ENCODE measurements around the gene KRTAP12-1. TPM values are rescaled to one million over a fixed set of nuclear protein-coding genes. Genes with fewer than 3 reads are reported as not detected.

The KRTAP12-1 gene
- total RNA-seq (not detected), polyA plus RNA-seq (not detected)
- long read RNA-seq, donor 1 = 0 reads
- long read RNA-seq, donor 2 = 0 reads

DNA sequence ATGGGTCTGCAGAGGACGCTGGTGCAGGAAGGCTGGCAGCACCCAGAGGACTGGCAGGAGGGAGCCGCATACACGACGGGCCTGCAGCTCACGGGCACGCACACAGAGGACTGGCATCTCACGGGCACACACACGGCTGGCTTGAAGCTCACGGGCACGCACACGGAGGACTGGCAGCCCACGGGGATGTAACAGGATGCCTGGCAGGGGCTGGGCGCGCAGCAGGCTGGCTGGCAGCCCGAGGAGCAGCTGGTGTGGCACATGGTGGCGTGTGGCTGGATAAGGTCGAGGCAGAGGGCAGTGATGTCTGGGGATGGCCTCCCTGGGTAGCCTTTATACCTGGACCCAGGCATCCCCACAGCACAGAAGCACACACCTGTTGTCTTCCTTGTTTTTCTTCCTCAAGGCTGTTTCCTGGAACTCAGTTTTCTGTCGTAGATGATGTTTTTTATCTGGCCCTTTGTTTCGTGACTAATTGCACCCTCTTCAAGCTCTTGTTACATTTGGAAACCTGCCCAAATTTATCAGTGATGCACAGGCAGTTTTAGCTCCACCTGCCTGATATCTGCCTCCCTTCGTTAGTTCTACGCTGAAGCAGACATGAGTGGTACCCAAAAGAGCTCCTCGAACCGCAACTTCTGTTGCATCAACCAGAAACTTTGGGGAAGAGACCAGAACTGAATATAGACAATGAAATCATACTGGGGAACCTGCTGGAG is at the start of gene KRTAP12-1:
Gene KRTAP12-1, minus strand, starts transcription at position 303 of the 719 bp plus-strand sequence. Its CDS starts 40 bp downstream, at position 263.
- H3K36me3 ChIP-seq (ENCODE audit: insufficient read depth in 1 of 2, low read depth in 1 of 2) = no peaks in the 10 kb centered on the region
- H3K4me1 ChIP-seq = no peaks in the 10 kb centered on the region
- DNase-seq = no peak
- TF ChIP-seq, protein P1, sequence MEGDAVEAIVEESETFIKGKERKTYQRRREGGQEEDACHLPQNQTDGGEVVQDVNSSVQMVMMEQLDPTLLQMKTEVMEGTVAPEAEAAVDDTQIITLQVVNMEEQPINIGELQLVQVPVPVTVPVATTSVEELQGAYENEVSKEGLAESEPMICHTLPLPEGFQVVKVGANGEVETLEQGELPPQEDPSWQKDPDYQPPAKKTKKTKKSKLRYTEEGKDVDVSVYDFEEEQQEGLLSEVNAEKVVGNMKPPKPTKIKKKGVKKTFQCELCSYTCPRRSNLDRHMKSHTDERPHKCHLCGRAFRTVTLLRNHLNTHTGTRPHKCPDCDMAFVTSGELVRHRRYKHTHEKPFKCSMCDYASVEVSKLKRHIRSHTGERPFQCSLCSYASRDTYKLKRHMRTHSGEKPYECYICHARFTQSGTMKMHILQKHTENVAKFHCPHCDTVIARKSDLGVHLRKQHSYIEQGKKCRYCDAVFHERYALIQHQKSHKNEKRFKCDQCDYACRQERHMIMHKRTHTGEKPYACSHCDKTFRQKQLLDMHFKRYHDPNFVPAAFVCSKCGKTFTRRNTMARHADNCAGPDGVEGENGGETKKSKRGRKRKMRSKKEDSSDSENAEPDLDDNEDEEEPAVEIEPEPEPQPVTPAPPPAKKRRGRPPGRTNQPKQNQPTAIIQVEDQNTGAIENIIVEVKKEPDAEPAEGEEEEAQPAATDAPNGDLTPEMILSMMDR (IDR thresholded peaks at IDR 0.05) = no peak
- no peak for ATAC-seq
- H3K9me3 ChIP-seq = no peaks in the 10 kb centered on the region
- intact Hi-C loops (cut with DNase I) = no loop called here
- no peak within 1 kb of the TSS for H3K4me3 ChIP-seq
- H3K27ac ChIP-seq = no peak within 1 kb of the TSS
- 31 to 39% (median 34%) methylated on average over 23 of the region's 23 CpGs for WGBS, 3 donors
- peaks cover 0 to 42% (median 10%) of the 10 kb centered on the region in 3 donors for H3K27me3 ChIP-seq (ENCODE audit: insufficient read depth in 3 of 3, low read length in 2 of 3)

DNA sequence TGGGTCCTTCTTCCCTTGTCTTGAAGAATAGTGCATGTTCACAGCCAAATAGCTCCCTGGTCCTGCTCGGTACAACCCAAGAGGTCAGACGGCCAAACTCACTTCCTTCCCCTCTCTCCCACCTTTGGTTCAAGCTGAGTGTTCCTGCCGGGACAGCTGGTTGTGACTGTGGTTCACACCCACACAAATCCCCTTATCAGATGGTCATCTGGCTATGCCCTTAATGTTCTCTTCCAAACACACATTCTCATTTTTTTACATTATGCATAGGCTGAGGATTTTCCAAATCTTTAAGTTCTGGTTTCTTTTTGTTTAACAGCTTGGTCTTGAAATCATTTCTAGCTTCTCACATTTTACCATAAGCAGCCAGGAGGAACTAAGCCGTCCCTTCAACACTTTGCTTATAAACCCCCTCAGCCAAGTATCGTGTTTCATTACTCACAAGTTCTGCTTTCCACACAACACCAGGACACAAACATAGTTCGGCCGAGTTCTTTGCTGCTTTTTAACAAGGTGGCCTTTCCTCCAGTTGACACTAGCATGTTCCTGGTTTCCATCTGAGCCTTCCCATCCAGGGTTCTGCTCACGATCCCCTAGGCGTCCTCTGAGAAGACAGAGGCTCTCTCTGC is 49.1 kb upstream of the KRTAP12-1 start:
- intact Hi-C loops (cut with DNase I) = no loop called here
- DNase-seq = no peak
- H3K27me3 ChIP-seq (ENCODE audit: insufficient read depth in 3 of 3, low read length in 2 of 3) = peaks cover 0 to 26% (median 6%) of the 10 kb centered on the region in 3 donors
- 48 to 51% (median 49%) methylated on average over 9 of the region's 9 CpGs for WGBS, 3 donors
- H3K9me3 ChIP-seq = no peaks in the 10 kb centered on the region
- TF ChIP-seq, protein P1 (IDR thresholded peaks at IDR 0.05) = no peak
- no peak overlapping the region for H3K4me3 ChIP-seq
- H3K27ac ChIP-seq = no peak overlapping the region
- no peaks in the 10 kb centered on the region for H3K4me1 ChIP-seq
- ATAC-seq = no peak
- H3K36me3 ChIP-seq (ENCODE audit: insufficient read depth in 1 of 2, low read depth in 1 of 2) = no peaks in the 10 kb centered on the region

DNA sequence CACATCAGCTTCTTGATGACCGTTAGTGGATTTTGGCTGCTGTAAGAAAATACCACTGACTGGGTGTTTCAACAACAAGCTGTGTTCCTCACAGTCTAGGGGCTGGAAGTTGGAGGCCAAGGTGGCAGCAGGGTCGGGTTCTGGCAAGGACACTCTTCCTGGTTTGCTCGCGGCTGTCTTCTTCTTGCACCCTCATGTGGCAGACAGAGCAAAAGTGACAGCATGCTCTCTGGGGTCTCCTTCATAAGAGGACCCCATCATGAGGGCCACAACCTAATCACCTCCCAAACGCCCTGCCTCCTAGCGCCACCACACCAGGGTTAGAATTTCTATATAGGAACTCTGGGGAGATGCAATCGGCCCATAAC is 48.0 kb upstream of the KRTAP12-1 start:
- ATAC-seq (no peak), DNase-seq (no peak)
- intact Hi-C loops (cut with DNase I) = no loop called here
- 84 to 91% (median 89%) methylated on average over 7 of the region's 7 CpGs for WGBS, 3 donors
- H3K4me3 ChIP-seq = no peak overlapping the region
- H3K27ac ChIP-seq = no peak overlapping the region
- H3K27me3 ChIP-seq (ENCODE audit: insufficient read depth in 3 of 3, low read length in 2 of 3) = peaks cover 0 to 35% (median 2%) of the 10 kb centered on the region in 3 donors
- H3K9me3 ChIP-seq = no peaks in the 10 kb centered on the region
- H3K36me3 ChIP-seq (ENCODE audit: insufficient read depth in 1 of 2, low read depth in 1 of 2) = no peaks in the 10 kb centered on the region
- no peaks in the 10 kb centered on the region for H3K4me1 ChIP-seq
- TF ChIP-seq, protein P1 (IDR thresholded peaks at IDR 0.05) = no peak

DNA sequence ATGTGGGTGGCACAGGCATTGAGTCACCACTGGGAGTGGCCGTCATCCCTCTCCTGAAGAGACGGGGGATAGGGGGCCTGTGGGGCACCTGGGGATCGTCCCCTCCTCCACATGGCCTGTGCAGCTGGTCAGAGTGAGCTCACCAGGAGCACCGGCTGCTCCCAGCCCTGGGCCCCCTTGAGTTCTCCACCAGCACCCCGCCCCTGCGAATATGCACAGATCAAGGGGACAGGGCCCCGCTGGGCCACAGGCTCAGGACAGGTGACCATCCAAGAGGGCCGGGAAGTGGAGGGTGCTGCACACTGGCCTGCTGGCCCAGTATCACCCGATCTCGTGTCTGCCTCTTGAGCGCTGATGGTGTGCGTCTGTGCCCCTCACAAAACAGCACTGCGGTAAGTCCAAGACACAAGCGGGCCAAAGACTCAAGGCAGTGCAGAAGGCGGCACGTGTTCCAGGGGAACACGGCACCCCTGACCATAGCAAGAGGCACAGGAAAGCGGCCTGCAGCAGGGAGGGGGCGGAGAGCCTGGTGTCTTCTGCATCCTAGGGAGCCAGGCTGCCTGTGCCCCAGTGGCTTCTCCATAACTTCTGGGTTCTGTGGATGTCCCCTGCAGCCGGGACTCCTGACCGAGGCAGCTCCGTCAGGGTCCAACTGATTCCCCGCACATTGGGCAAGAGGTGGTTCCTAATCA is 47.5 kb upstream of the KRTAP12-1 start:
- no peak for DNase-seq
- Histone ChIP-seq H3K4me1 (no peaks in the 10 kb centered on the region), H3K9me3 (no peaks in the 10 kb centered on the region), H3K27ac (no peak overlapping the region), H3K36me3 (ENCODE audit: insufficient read depth in 1 of 2, low read depth in 1 of 2) (no peaks in the 10 kb centered on the region), H3K27me3 (ENCODE audit: insufficient read depth in 3 of 3, low read length in 2 of 3) (peaks cover 0 to 41% (median 2%) of the 10 kb centered on the region in 3 donors), H3K4me3 (no peak overlapping the region)
- TF ChIP-seq, protein P1 (IDR thresholded peaks at IDR 0.05) = no peak
- 83 to 88% (median 83%) methylated on average over 23 of the region's 23 CpGs for WGBS, 3 donors
- no peak for ATAC-seq
- intact Hi-C loops (cut with DNase I) = no loop called here
